K562 (cell line): ENCODE measurements around the gene CSKMT. TPM values are rescaled to one million over a fixed set of nuclear protein-coding genes. Genes with fewer than 3 reads are reported as not detected.

ENCODE experiments used
- GATA2 ChIP-seq: sonication (generic); formaldehyde crosslinking; IDR thresholded peaks from 2 replicates; pipeline ENCODE4 v1.4.0; 2020; ENCODE audit warnings: mild to moderate bottlenecking, missing genetic modification reagents
- KLF10 ChIP-seq: fragments of 250-450 bp; sonication (Bioruptor Pico); IDR thresholded peaks from 2 replicates; pipeline ENCODE4 v1.6.1; 2021; ENCODE audit warnings: matching md5 sums
- MAFK ChIP-seq: IDR thresholded peaks from 2 replicates; pipeline ENCODE4 v1.6.1; 2011; ENCODE audit warnings: low read length, improper control_type of control experiment
- MCM5 ChIP-seq: fragments of 450-650 bp; IDR thresholded peaks from 2 replicates; pipeline ENCODE4 v1.6.1; 2016; ENCODE audit warnings: low read depth
- NFE2 ChIP-seq: IDR thresholded peaks from 2 replicates; pipeline ENCODE4 v1.6.1; 2014; ENCODE audit warnings: antibody characterized with exemption, low read depth
- NFE2L1 ChIP-seq: fragments of 450-650 bp; IDR thresholded peaks from 2 replicates; pipeline ENCODE4 v1.6.1; 2016; ENCODE audit warnings: missing genetic modification characterization, low read depth, mild to moderate bottlenecking, missing compliant biosample characterization, moderate library complexity, borderline replicate concordance
- POLR2H ChIP-seq: IDR thresholded peaks from 2 replicates; pipeline ENCODE4 v1.6.1; 2016; ENCODE audit warnings: missing genetic modification characterization, low read depth, mild to moderate bottlenecking, control low read depth, missing compliant biosample characterization, moderate library complexity
- PRPF4 ChIP-seq: fragments of 200-400 bp; formaldehyde crosslinking; IDR thresholded peaks from one replicate; pipeline ENCODE4 v1.6.1; 2017; ENCODE audit warnings: low read length, low read depth, mild to moderate bottlenecking; ENCODE audit not compliant: insufficient read depth, poor library complexity, severe bottlenecking
- RBM17 ChIP-seq: fragments of 200-400 bp; formaldehyde crosslinking; IDR thresholded peaks from 2 replicates; pipeline ENCODE4 v1.6.1; 2017; ENCODE audit warnings: low read depth, mild to moderate bottlenecking, low read length, borderline replicate concordance
- RBM25 ChIP-seq: fragments of 200-400 bp; formaldehyde crosslinking; IDR thresholded peaks from 2 replicates; pipeline ENCODE4 v1.6.1; 2018; ENCODE audit warnings: low read length, low read depth, moderate library complexity; ENCODE audit not compliant: severe bottlenecking
- SMARCE1 ChIP-seq: fragments of 450-650 bp; IDR thresholded peaks from 2 replicates; pipeline ENCODE4 v1.7.1; 2016; ENCODE audit warnings: mild to moderate bottlenecking
- SP2 ChIP-seq: IDR thresholded peaks from 2 replicates; pipeline ENCODE4 v1.6.1; 2011; ENCODE audit warnings: mild to moderate bottlenecking, low read depth, low read length, moderate library complexity; ENCODE audit not compliant: poor library complexity, severe bottlenecking; ENCODE audit errors: extremely low read depth
- SRSF1 ChIP-seq: fragments of 200-400 bp; formaldehyde crosslinking; IDR thresholded peaks from 2 replicates; pipeline ENCODE4 v1.6.1; 2017; ENCODE audit warnings: mild to moderate bottlenecking, low read depth, low read length, moderate library complexity
- TGIF2 ChIP-seq: sonication (generic); formaldehyde crosslinking; IDR thresholded peaks from 2 replicates; pipeline ENCODE4 v1.8.1; 2022; ENCODE audit warnings: mild to moderate bottlenecking, missing genetic modification reagents, moderate library complexity
- TSC22D4 ChIP-seq: fragments of 450-650 bp; IDR thresholded peaks from 2 replicates; pipeline ENCODE4 v1.6.1; 2016; ENCODE audit warnings: missing genetic modification characterization, missing biosample characterization, control low read depth
- ZBTB8A ChIP-seq: fragments of 450-650 bp; IDR thresholded peaks from 2 replicates; pipeline ENCODE4 v1.6.1; 2018; ENCODE audit warnings: mild to moderate bottlenecking, moderate library complexity; ENCODE audit not compliant: partially characterized antibody
- ZC3H4 ChIP-seq: sonication (generic); formaldehyde crosslinking; IDR thresholded peaks from 2 replicates; pipeline ENCODE4 v1.9.0; 2021; ENCODE audit warnings: missing genetic modification reagents, borderline replicate concordance
- ZNF354B ChIP-seq: fragments of 250-450 bp; sonication (Bioruptor Pico); IDR thresholded peaks from 2 replicates; pipeline ENCODE4 v1.4.0; 2020
- ZNF583 ChIP-seq: fragments of 250-450 bp; sonication (Bioruptor Pico); IDR thresholded peaks from 2 replicates; pipeline ENCODE4 v1.4.0; 2020
- ZNF584 ChIP-seq: fragments of 200-800 bp; sonication (Bioruptor generic); IDR thresholded peaks from 2 replicates; pipeline ENCODE4 v1.6.1; 2016; ENCODE audit warnings: low read depth, mild to moderate bottlenecking, missing genetic modification characterization, missing compliant biosample characterization
- polyA plus RNA-seq, 8 experiments: library from polyadenylated mRNA; depleted of rRNA in 4 of 8; stranded (reverse) in 5 of 8; unstranded in 3 of 8; fragments of >200 nt; fragmentation: Nextera tagmentation in 2 of 8; fragmentation: Illumina TruSeq in 1 of 8; extraction: Ambion mirVana in 2 of 8; extraction: Trizol in 1 of 8; gene quantifications; 2 replicates each; pipeline versions ENCODE4 v1.2.1 to v1.2.3, GENCODE V29; 2011 to 2014; ENCODE audit warnings: inconsistent platforms in 1 of 8, missing spikeins in 1 of 8
- total RNA-seq, 7 experiments: library from RNA; depleted of rRNA in 6 of 7; stranded (reverse); fragments of >200 nt in 6 of 7; fragmentation: Illumina TruSeq in 2 of 7; extraction: Trizol in 2 of 7; gene quantifications; 2 replicates each; pipeline versions ENCODE4 v1.2.1 to v1.2.3, GENCODE V29; 2011 to 2021; ENCODE audit warnings: low replicate concordance in 1 of 7
- TF ChIP-seq, protein P1 (sequence below): fragments of 250-450 bp; sonication (Bioruptor Pico); IDR thresholded peaks from 2 replicates; pipeline ENCODE4 v1.4.0; 2020; ENCODE audit warnings: mild to moderate bottlenecking, moderate library complexity
- TF ChIP-seq, protein P2 (sequence below), 2 experiments: IDR thresholded peaks; 2 replicates each; pipeline ENCODE4 v1.6.1; 2012; ENCODE audit warnings: improper control_type of control experiment in 2 of 2, low read depth in 2 of 2, low read length in 2 of 2, borderline replicate concordance in 1 of 2

CSKMT gene
- total and polyA plus RNA-seq, 9 of the 15 experiments (the other 6 are each of a cell fraction or from before 2014, with no cell fraction given) = 10.3 to 108 (median 27.2) TPM

DNA sequence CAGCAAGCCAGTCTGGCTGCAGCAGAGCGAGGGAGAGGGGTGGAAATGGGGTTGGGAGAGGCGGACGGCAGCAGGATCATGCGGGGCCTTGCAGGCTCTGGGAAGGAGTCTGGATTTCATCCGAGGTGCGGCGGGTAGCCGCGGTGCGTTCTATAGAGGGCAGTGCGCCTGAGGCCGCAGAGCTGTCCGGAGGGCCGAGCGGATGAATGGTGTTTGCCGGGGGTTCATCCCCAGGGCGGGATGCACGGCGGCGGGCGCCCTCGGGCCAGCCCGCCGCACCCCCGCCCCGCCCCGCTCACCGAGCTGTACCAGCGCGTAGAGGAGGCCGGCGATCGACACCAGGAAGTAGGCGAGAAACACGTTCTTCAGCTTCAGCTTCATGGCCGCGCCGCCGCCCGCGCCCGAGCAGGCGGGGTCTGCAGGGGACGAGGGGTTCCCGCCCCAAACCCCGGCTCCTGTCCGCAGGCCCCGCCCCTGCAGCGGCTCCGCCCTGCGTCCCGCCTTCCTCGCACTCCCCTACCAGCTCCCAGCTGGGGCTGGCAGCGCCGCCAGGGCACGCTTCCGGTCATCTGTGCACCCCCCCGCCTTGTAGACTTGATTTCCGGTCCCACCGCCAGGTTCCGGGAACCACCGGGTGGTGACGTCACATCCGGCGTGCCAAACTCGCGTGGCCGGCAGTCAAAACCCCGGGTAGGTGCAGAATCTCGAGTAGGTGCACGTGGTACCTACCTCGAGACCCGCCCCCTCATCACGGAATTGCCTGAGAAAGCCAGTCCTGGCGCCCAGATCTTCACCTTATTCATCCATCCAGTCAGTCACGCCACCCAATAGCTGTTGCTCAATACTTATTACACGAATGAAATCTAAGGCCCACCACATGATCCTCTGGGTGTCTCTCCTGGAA is 43.3 kb upstream of the CSKMT start, which contains the start of gene B3GAT3 (continued):
- TF ChIP-seq, protein P1, sequence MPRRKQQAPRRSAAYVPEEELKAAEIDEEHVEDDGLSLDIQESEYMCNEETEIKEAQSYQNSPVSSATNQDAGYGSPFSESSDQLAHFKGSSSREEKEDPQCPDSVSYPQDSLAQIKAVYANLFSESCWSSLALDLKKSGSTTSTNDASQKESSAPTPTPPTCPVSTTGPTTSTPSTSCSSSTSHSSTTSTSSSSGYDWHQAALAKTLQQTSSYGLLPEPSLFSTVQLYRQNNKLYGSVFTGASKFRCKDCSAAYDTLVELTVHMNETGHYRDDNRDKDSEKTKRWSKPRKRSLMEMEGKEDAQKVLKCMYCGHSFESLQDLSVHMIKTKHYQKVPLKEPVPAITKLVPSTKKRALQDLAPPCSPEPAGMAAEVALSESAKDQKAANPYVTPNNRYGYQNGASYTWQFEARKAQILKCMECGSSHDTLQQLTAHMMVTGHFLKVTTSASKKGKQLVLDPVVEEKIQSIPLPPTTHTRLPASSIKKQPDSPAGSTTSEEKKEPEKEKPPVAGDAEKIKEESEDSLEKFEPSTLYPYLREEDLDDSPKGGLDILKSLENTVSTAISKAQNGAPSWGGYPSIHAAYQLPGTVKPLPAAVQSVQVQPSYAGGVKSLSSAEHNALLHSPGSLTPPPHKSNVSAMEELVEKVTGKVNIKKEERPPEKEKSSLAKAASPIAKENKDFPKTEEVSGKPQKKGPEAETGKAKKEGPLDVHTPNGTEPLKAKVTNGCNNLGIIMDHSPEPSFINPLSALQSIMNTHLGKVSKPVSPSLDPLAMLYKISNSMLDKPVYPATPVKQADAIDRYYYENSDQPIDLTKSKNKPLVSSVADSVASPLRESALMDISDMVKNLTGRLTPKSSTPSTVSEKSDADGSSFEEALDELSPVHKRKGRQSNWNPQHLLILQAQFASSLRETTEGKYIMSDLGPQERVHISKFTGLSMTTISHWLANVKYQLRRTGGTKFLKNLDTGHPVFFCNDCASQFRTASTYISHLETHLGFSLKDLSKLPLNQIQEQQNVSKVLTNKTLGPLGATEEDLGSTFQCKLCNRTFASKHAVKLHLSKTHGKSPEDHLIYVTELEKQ = no peak
- no peak for TF ChIP-seq RBM25
- TF ChIP-seq SMARCE1 = 0 out of 2 replicates have a peak, but pooled peaks have one; percentile 25
- TF ChIP-seq ZNF584 (CRISPR knock-in tag) = no peak
- no peak for TF ChIP-seq GATA2 (CRISPR knock-in tag)
- no peak for TF ChIP-seq RBM17
- TF ChIP-seq ZC3H4 (CRISPR knock-in tag) = no peak
- TF ChIP-seq ZNF354B (CRISPR knock-in tag) = no peak
- no peak for TF ChIP-seq NFE2
- TF ChIP-seq ZNF583 (CRISPR knock-in tag) = no peak
- peak; percentile 54 for TF ChIP-seq POLR2H (tag)
- no peak for TF ChIP-seq MCM5
- TF ChIP-seq KLF10 (CRISPR knock-in tag) = no peak
- no peak for TF ChIP-seq MAFK
- no peak for TF ChIP-seq ZBTB8A
- TF ChIP-seq TSC22D4 = no peak
- no peak for TF ChIP-seq SP2
- TF ChIP-seq, protein P2, sequence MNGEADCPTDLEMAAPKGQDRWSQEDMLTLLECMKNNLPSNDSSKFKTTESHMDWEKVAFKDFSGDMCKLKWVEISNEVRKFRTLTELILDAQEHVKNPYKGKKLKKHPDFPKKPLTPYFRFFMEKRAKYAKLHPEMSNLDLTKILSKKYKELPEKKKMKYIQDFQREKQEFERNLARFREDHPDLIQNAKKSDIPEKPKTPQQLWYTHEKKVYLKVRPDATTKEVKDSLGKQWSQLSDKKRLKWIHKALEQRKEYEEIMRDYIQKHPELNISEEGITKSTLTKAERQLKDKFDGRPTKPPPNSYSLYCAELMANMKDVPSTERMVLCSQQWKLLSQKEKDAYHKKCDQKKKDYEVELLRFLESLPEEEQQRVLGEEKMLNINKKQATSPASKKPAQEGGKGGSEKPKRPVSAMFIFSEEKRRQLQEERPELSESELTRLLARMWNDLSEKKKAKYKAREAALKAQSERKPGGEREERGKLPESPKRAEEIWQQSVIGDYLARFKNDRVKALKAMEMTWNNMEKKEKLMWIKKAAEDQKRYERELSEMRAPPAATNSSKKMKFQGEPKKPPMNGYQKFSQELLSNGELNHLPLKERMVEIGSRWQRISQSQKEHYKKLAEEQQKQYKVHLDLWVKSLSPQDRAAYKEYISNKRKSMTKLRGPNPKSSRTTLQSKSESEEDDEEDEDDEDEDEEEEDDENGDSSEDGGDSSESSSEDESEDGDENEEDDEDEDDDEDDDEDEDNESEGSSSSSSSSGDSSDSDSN (IDR thresholded peaks at IDR 0.05; ENCODE audit: borderline replicate concordance in 1 of 2, low read depth in 2 of 2, low read length in 2 of 2) = no peak
- no peak for TF ChIP-seq SRSF1
- TF ChIP-seq PRPF4 = no peak
- TF ChIP-seq TGIF2 = peak; percentile 99
- TF ChIP-seq NFE2L1 (tag) = no peak
